ENCODE data around the gene THRB. TPM values are rescaled to one million over a fixed set of nuclear protein-coding genes. Genes with fewer than 3 reads are reported as not detected.

The THRB gene
- total RNA-seq, 2 experiments from 2014 or later: not detected

- CTCF ChIA-PET: no interaction called here
- H3K27ac Mint-ChIP-seq: no peak overlapping the region
- POLR2A ChIA-PET: no interaction called here
- no peak for DNase-seq
- no peaks in the 10 kb centered on the region for H3K36me3 Mint-ChIP-seq (ENCODE audit: low read depth)
- H3K4me1 Mint-ChIP-seq: no peaks in the 10 kb centered on the region
- H3K27me3 Mint-ChIP-seq: no peaks in the 10 kb centered on the region
- no peak overlapping the region for H3K4me3 Mint-ChIP-seq
- H3K9me3 Mint-ChIP-seq: no peaks in the 10 kb centered on the region
Observed at GRCh38 chr3:24142127-24142526, 352.5 kb downstream of the THRB start.

DNA sequence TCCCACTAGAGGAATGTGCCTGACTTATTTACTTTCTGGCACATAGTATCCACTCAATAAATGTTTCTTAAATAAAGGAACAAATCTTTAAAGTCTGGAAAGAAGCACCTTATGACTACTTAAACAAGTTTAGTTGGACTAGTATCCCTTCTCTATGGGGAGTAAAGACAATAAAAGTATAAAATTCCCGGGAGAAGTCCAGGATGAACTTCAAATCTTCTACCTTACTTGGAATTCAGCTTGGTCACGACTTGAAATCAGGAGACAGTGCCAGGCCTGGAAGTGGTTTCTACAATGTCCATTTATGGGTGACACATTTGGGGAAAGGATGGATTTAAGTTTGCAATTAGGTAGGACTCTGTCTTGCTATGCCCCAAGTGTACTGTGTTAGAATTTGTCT, 353.1 kb downstream of the THRB start:
- CTCF ChIA-PET: no interaction called here
- no peaks in the 10 kb centered on the region for H3K4me1 Mint-ChIP-seq
- H3K27me3 Mint-ChIP-seq: no peaks in the 10 kb centered on the region
- no peaks in the 10 kb centered on the region for H3K36me3 Mint-ChIP-seq (ENCODE audit: low read depth)
- no peak overlapping the region for H3K4me3 Mint-ChIP-seq
- H3K9me3 Mint-ChIP-seq: no peaks in the 10 kb centered on the region
- POLR2A ChIA-PET: no interaction called here
- no peak overlapping the region for H3K27ac Mint-ChIP-seq
- no peak for DNase-seq

GRCh38 chr3:24139463-24140412, 354.9 kb downstream of the THRB start:
- Mint-ChIP-seq H3K9me3 (no peaks in the 10 kb centered on the region), H3K4me3 (no peak overlapping the region), H3K27ac (no peak overlapping the region), H3K27me3 (no peaks in the 10 kb centered on the region), H3K4me1 (no peaks in the 10 kb centered on the region), H3K36me3 (ENCODE audit: low read depth) (no peaks in the 10 kb centered on the region)
- ChIA-PET CTCF (no interaction called here), POLR2A (no interaction called here)
- DNase-seq: no peak

DNA sequence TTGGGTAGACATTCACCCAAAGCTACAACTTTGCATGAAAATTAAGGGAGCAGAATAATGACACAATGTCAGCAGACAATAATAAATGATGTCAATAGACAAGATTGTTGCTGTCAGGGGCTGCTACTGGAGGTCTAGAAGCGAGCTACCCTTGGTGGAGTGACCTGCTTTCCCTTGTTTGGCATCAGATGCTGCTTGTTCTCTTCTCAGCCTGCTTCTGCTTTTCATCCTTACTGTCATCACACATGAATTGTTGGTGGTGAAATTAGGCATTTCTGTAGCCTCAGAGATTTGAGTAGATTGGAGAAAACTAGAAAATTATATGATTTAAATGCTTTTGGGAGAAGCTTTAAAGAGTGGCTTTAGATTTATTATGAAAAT, 355.8 kb downstream of the THRB start:
- no peaks in the 10 kb centered on the region for H3K36me3 Mint-ChIP-seq (ENCODE audit: low read depth)
- no peaks in the 10 kb centered on the region for H3K4me1 Mint-ChIP-seq
- POLR2A ChIA-PET: interaction anchor here (0.6 kb wide), 1 partner anchor 1783 kb away, joined by 3 read pairs; no protein-coding TSS in a partner anchor
- DNase-seq: no peak
- H3K27ac Mint-ChIP-seq: no peak overlapping the region
- H3K27me3 Mint-ChIP-seq: no peaks in the 10 kb centered on the region
- H3K9me3 Mint-ChIP-seq: no peaks in the 10 kb centered on the region
- H3K4me3 Mint-ChIP-seq: no peak overlapping the region
- CTCF ChIA-PET: no interaction called here

DNA sequence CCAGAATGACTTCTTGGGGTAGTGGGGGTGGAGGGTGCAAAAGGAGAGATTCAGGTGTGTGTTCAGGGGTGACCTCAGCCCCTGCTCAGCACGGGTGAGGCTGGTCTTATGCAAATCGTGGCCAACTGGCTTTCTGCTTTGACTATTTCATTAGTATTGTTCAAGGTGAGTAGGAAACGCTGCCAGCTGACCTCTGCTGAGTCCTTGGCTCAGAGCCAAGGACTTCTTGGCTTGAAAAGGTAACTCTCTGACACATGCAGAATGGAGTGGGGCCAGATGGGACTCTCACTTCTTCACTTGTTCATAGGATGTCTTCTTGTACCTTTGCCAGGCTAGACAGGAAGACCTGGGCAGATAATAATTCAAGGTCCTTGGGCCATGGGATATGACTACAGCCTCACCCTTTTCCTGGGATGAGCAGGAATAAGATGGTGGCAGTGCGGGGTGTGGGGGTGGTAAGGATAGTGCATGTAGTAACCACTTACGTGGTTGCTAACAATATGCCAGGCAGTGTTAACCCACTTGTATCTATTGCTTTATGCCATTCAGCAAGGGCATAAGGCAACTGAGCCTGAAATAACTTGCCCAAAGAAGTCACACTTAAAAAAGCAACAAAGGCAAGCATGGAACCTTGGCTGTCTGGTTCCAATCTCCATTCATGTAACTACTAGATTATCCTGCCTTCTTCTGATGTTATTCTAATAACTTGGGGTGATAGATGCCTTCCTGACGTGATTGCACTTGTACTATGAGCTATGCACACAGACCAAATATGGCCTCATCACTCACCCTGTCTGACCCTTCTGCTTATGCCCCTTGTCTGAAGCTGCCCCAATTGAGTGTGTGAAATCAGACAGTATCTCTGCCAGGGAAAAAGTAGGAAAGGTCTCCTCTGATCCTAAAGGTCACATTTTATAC, 356.4 kb downstream of the THRB start:
- no peaks in the 10 kb centered on the region for H3K36me3 Mint-ChIP-seq (ENCODE audit: low read depth)
- DNase-seq: no peak
- H3K4me1 Mint-ChIP-seq: no peaks in the 10 kb centered on the region
- H3K9me3 Mint-ChIP-seq: no peaks in the 10 kb centered on the region
- H3K4me3 Mint-ChIP-seq: no peak overlapping the region
- H3K27me3 Mint-ChIP-seq: no peaks in the 10 kb centered on the region
- ChIA-PET POLR2A (interaction anchor here (0.6 kb wide), 1 partner anchor 1783 kb away, joined by 3 read pairs; no protein-coding TSS in a partner anchor), CTCF (no interaction called here)
- no peak overlapping the region for H3K27ac Mint-ChIP-seq

- CTCF ChIA-PET: no interaction called here
- POLR2A ChIA-PET: no interaction called here
- Mint-ChIP-seq H3K27ac (no peak overlapping the region), H3K36me3 (ENCODE audit: low read depth) (no peaks in the 10 kb centered on the region), H3K27me3 (no peaks in the 10 kb centered on the region), H3K4me1 (no peaks in the 10 kb centered on the region), H3K4me3 (no peak overlapping the region), H3K9me3 (no peaks in the 10 kb centered on the region)
- DNase-seq: no peak
Observed at GRCh38 chr3:24137334-24137733, 357.3 kb downstream of the THRB start.

DNA sequence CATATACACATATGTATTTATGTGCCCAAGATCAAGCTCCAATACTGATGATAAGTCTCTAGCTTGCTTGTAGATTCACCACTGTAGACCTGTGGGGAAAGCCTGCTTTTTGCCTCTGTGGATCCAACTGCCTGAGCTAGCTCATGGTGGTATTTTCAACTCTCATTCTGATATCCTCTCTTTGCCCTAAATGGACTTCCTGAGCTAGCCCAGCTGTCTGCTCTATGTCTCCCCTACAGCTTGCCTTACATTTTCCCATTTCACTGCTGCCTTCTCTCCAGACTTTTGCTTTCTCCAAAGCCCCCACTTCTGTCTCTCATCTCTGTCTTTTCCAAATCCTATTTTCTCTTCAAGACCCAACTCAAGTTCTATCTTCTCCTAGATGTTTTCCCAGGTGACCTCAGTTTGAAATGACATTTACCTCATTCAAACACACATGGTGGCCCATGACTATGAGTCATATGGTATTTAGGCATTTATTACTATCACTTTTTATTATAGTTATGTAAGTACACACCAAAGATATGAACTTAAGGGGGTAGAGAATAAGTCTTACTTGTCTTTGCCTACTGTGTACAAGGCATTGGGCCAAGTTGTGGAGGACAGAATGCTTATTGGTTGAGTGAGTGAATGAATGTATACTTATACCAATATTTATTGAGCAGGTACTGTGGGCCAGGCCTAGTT, 357.9 kb downstream of the THRB start:
- no peaks in the 10 kb centered on the region for H3K36me3 Mint-ChIP-seq (ENCODE audit: low read depth)
- no peak overlapping the region for H3K27ac Mint-ChIP-seq
- H3K27me3 Mint-ChIP-seq: no peaks in the 10 kb centered on the region
- POLR2A ChIA-PET: no interaction called here
- H3K4me3 Mint-ChIP-seq: no peak overlapping the region
- DNase-seq: no peak
- H3K4me1 Mint-ChIP-seq: no peaks in the 10 kb centered on the region
- CTCF ChIA-PET: no interaction called here
- H3K9me3 Mint-ChIP-seq: no peaks in the 10 kb centered on the region

DNA sequence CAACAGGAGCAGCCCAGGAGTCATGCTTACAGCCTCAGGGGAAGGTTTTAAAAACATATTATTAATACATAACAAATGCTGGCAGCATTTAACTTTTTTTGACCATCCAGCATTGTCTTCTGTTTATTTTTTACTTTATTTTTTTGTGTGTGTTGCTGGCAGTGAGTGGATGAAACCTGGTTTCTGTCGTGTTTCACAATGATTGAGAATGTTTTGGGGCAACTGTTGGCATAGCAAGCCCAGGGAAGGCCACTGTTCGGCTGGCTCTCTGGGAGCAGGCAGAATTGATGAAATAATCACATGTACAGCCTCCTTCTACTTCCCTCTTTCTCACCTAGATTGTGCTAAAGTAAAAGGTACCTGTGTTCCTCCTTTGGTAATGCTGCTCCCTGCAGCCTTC, 359.4 kb downstream of the THRB start:
- H3K9me3 Mint-ChIP-seq: no peaks in the 10 kb centered on the region
- H3K27ac Mint-ChIP-seq: no peak overlapping the region
- CTCF ChIA-PET: no interaction called here
- H3K36me3 Mint-ChIP-seq (ENCODE audit: low read depth): no peaks in the 10 kb centered on the region
- POLR2A ChIA-PET: no interaction called here
- no peaks in the 10 kb centered on the region for H3K27me3 Mint-ChIP-seq
- H3K4me1 Mint-ChIP-seq: no peaks in the 10 kb centered on the region
- H3K4me3 Mint-ChIP-seq: no peak overlapping the region
- DNase-seq: no peak

DNA sequence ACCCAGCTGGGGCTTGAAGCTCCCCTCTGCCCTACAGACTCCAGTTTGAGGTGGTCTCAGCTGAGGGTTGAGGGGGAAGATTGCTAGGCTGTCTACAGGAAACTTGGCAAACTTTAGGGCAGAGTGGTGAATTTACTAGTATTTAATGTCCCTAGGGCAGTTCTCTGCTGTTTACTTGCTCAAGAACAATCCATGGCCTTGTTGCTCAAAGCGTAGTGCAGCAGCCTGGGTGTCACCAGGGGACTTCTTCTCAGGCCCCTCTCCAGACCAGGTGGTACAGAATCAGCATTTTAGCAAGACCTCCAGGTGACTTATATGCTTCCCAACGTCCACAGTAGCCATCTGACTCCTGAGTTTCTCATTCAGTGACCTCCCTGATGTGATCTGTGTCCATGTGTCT, 360.7 kb downstream of the THRB start:
- no peak for DNase-seq
- H3K4me1 Mint-ChIP-seq: no peaks in the 10 kb centered on the region
- ChIA-PET CTCF (no interaction called here), POLR2A (no interaction called here)
- no peaks in the 10 kb centered on the region for H3K9me3 Mint-ChIP-seq
- no peak overlapping the region for H3K4me3 Mint-ChIP-seq
- no peaks in the 10 kb centered on the region for H3K27me3 Mint-ChIP-seq
- no peaks in the 10 kb centered on the region for H3K36me3 Mint-ChIP-seq (ENCODE audit: low read depth)
- H3K27ac Mint-ChIP-seq: no peak overlapping the region

DNA sequence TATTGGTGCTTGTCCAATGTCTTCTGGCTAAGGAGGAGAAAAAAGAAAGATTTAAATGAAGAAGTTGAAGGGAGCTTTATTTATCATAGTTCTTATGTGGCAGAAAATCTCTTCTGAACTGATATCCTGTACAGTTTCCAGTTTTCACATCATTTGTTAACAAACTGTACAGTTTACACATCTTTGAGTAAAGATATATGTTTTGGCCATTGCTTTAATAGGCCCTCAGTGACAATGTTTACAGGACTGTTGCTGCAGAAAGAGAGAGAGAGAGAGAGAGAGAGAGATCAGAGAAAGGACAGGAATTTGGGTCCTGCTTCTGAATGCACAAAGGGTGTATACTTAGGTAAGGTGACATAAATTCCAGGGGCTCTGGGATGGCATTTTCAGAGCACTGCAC, 361.2 kb downstream of the THRB start:
- no peak overlapping the region for H3K4me3 Mint-ChIP-seq
- no peak overlapping the region for H3K27ac Mint-ChIP-seq
- H3K9me3 Mint-ChIP-seq: no peaks in the 10 kb centered on the region
- H3K27me3 Mint-ChIP-seq: no peaks in the 10 kb centered on the region
- H3K36me3 Mint-ChIP-seq (ENCODE audit: low read depth): no peaks in the 10 kb centered on the region
- H3K4me1 Mint-ChIP-seq: no peaks in the 10 kb centered on the region
- ChIA-PET POLR2A (no interaction called here), CTCF (no interaction called here)
- no peak for DNase-seq

DNA sequence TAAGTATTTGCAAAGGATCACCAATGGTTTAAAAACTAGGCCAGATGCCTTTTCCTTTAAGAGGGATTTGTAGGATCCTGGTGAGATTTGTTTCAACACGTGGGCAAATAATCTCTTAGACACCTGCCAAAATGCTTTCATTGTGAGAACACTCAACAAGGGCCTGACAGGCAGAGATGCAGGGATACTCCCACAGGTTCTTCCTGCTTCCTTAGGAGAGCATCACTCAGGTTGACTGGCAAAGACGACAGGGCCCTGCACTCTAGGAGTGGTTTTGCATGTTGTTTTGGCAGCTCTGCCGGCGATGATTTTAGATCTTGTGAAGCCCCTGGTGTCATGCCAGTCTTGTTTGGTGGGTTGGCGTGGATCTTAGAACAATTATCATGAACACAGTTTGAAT, 365.1 kb downstream of the THRB start:
- H3K36me3 Mint-ChIP-seq (ENCODE audit: low read depth): no peaks in the 10 kb centered on the region
- H3K4me1 Mint-ChIP-seq: no peaks in the 10 kb centered on the region
- H3K9me3 Mint-ChIP-seq: no peaks in the 10 kb centered on the region
- peaks cover 2% of the 10 kb centered on the region for H3K27me3 Mint-ChIP-seq
- H3K27ac Mint-ChIP-seq: no peak overlapping the region
- H3K4me3 Mint-ChIP-seq: no peak overlapping the region
- ChIA-PET POLR2A (no interaction called here), CTCF (no interaction called here)
- no peak for DNase-seq

- CTCF ChIA-PET: no interaction called here
- Mint-ChIP-seq H3K4me1 (no peaks in the 10 kb centered on the region), H3K4me3 (no peak overlapping the region), H3K27ac (no peak overlapping the region), H3K27me3 (peaks cover 2% of the 10 kb centered on the region), H3K36me3 (ENCODE audit: low read depth) (no peaks in the 10 kb centered on the region), H3K9me3 (no peaks in the 10 kb centered on the region)
- POLR2A ChIA-PET: no interaction called here
- DNase-seq: no peak
Observed at GRCh38 chr3:24128199-24129005, 366.2 kb downstream of the THRB start.

All from activated CD4-positive, alpha-beta T cell treated with anti-CD3 and anti-CD28 coated beads, Interleukin-2, amount 10 ng/mL, durations not matched to agents 7 days and 5 days (primary cell).